WTC11 (cell line): ENCODE data around the gene NRXN3. TPM values are rescaled to one million over a fixed set of nuclear protein-coding genes. Genes with fewer than 3 reads are reported as not detected.

Source experiments
- ATAC-seq: fragments of 200-7000 bp; cut with Tn5 transposase; 2 replicates; pipeline ENCODE4 v1.10.0; 2021; ENCODE audit warnings: mild to moderate bottlenecking, moderate library complexity
- CTCF ChIA-PET: fragments of 300-600 bp; sonication (Branson Sonifier 250); formaldehyde crosslinking; loops from one replicate; lab custom pipeline; 2021; ENCODE audit warnings: antibody characterized with exemption; lab: Charles Lee
- POLR2A ChIA-PET: fragments of 350-600 bp; sonication (Branson Sonifier 250); formaldehyde crosslinking; loops from one replicate; lab custom pipeline; 2021; ENCODE audit warnings: antibody characterized with exemption; lab: Charles Lee
- DNase-seq: peaks from one replicate; pipeline ENCODE4 v3.0.0; 2021; ENCODE audit warnings: low spot score
- H3K27ac Mint-ChIP-seq: 2 replicates; pipeline ENCODE4 v1.8.0; 2021; ENCODE audit warnings: mixed read lengths
- H3K27me3 Mint-ChIP-seq: 2 replicates; pipeline ENCODE4 v1.8.0; 2021; ENCODE audit warnings: low read depth, mild to moderate bottlenecking, moderate library complexity, mixed read lengths
- H3K36me3 Mint-ChIP-seq: 2 replicates; pipeline ENCODE4 v1.8.0; 2021; ENCODE audit warnings: mixed read lengths
- H3K4me1 Mint-ChIP-seq: 2 replicates; pipeline ENCODE4 v1.8.0; 2022; ENCODE audit warnings: mixed read lengths
- H3K4me3 Mint-ChIP-seq: 2 replicates; pipeline ENCODE4 v1.8.0; 2021; ENCODE audit warnings: mild to moderate bottlenecking, moderate library complexity, mixed read lengths
- H3K9me3 Mint-ChIP-seq: 2 replicates; pipeline ENCODE4 v1.8.0; 2021; ENCODE audit warnings: mixed read lengths
- ATF1 ChIP-seq: sonication (generic); formaldehyde crosslinking; IDR thresholded peaks from 2 replicates; pipeline ENCODE4 v1.8.1; 2023; ENCODE audit warnings: mild to moderate bottlenecking, moderate library complexity, missing genetic modification reagents
- FOXJ3 ChIP-seq: sonication (generic); formaldehyde crosslinking; IDR thresholded peaks from 2 replicates; pipeline ENCODE4 v1.9.0; 2021; ENCODE audit warnings: missing genetic modification reagents, mild to moderate bottlenecking, borderline replicate concordance
- FOXP1 ChIP-seq: sonication (generic); formaldehyde crosslinking; IDR thresholded peaks from 2 replicates; pipeline ENCODE4 v1.8.0; 2022; ENCODE audit warnings: missing genetic modification reagents, mild to moderate bottlenecking, moderate library complexity, borderline replicate concordance
- JAZF1 ChIP-seq: fragments of 250-450 bp; sonication (Bioruptor Pico); IDR thresholded peaks from 2 replicates; pipeline ENCODE4 v1.9.0; 2021; ENCODE audit warnings: moderate library complexity, mild to moderate bottlenecking, inconsistent platforms
- NFATC4 ChIP-seq: fragments of 250-450 bp; sonication (Bioruptor Pico); IDR thresholded peaks from 2 replicates; pipeline ENCODE4 v1.9.0; 2021; ENCODE audit warnings: mild to moderate bottlenecking
- NR1H2 ChIP-seq: sonication (generic); formaldehyde crosslinking; IDR thresholded peaks from 2 replicates; pipeline ENCODE4 v1.9.0; 2021; ENCODE audit warnings: mild to moderate bottlenecking, moderate library complexity, missing genetic modification reagents
- PRRX2 ChIP-seq: fragments of 250-450 bp; sonication (Bioruptor Pico); IDR thresholded peaks from 2 replicates; pipeline ENCODE4 v1.8.0; 2021; ENCODE audit warnings: mild to moderate bottlenecking
- TEAD4 ChIP-seq: sonication (generic); formaldehyde crosslinking; IDR thresholded peaks from 2 replicates; pipeline ENCODE4 v1.8.0; 2022; ENCODE audit warnings: mild to moderate bottlenecking, missing genetic modification reagents
- ZBTB21 ChIP-seq: sonication (generic); formaldehyde crosslinking; IDR thresholded peaks from 2 replicates; pipeline ENCODE4 v1.8.1; 2023; ENCODE audit warnings: mild to moderate bottlenecking, missing genetic modification reagents, borderline replicate concordance
- ZNF121 ChIP-seq: sonication (generic); formaldehyde crosslinking; IDR thresholded peaks from 2 replicates; pipeline ENCODE4 v1.8.0; 2023; ENCODE audit warnings: missing genetic modification reagents
- ZNF219 ChIP-seq: sonication (generic); formaldehyde crosslinking; IDR thresholded peaks from 2 replicates; pipeline ENCODE4 v1.8.0; 2023; ENCODE audit warnings: missing genetic modification reagents, mild to moderate bottlenecking, borderline replicate concordance
- ZNF232 ChIP-seq: sonication (generic); formaldehyde crosslinking; IDR thresholded peaks from 2 replicates; pipeline ENCODE4 v1.8.0; 2022; ENCODE audit warnings: mild to moderate bottlenecking, missing genetic modification reagents
- ZNF416 ChIP-seq: fragments of 250-450 bp; sonication (Bioruptor Pico); IDR thresholded peaks from 2 replicates; pipeline ENCODE4 v1.9.0; 2021; ENCODE audit warnings: mild to moderate bottlenecking, inconsistent platforms
- ZNF423 ChIP-seq: fragments of 250-450 bp; sonication (Bioruptor Pico); IDR thresholded peaks from 2 replicates; pipeline ENCODE4 v2.1.2; 2022; ENCODE audit warnings: mild to moderate bottlenecking, moderate library complexity
- total RNA-seq: library from RNA; stranded (reverse); gene quantifications from 3 replicates; pipeline ENCODE4 v1.2.3, GENCODE V29; 2021
- TF ChIP-seq, protein P1 (sequence below): sonication (generic); formaldehyde crosslinking; conservative IDR thresholded peaks from 2 replicates; pipeline ENCODE4 v1.8.1; 2023; ENCODE audit warnings: mild to moderate bottlenecking, low read depth, missing genetic modification reagents, moderate library complexity
- TF ChIP-seq, protein P2 (sequence below): fragments of 250-450 bp; sonication (Bioruptor Pico); IDR thresholded peaks from 2 replicates; pipeline ENCODE4 v1.9.0; 2021; ENCODE audit warnings: mild to moderate bottlenecking
- TF ChIP-seq, protein P3 (sequence below): sonication (generic); formaldehyde crosslinking; IDR thresholded peaks from 2 replicates; pipeline ENCODE4 v1.8.1; 2023; ENCODE audit warnings: mild to moderate bottlenecking, missing genetic modification reagents
- TF ChIP-seq, protein P4 (sequence below): fragments of 250-450 bp; sonication (Bioruptor Pico); conservative IDR thresholded peaks from 2 replicates; pipeline ENCODE4 v1.9.0; 2021; ENCODE audit warnings: mild to moderate bottlenecking
- TF ChIP-seq, protein P5 (sequence below): fragments of 200-600 bp; IDR thresholded peaks from 2 replicates; pipeline ENCODE4 v1.8.0; 2022; ENCODE audit warnings: antibody characterized with exemption
- TF ChIP-seq, protein P6 (sequence below): sonication (generic); formaldehyde crosslinking; IDR thresholded peaks from 2 replicates; pipeline ENCODE4 v1.8.0; 2022; ENCODE audit warnings: mild to moderate bottlenecking, missing genetic modification reagents
- TF ChIP-seq, protein P7 (sequence below): sonication (generic); formaldehyde crosslinking; IDR thresholded peaks from 2 replicates; pipeline ENCODE4 v1.8.1; 2022; ENCODE audit warnings: missing genetic modification reagents, borderline replicate concordance
- TF ChIP-seq, protein P8 (sequence below): sonication (generic); formaldehyde crosslinking; IDR thresholded peaks from 2 replicates; pipeline ENCODE4 v1.8.1; 2023; ENCODE audit warnings: mild to moderate bottlenecking, missing genetic modification reagents, moderate library complexity

NRXN3 gene
- total RNA-seq, 1 experiment from 2014 or later, result 3.0 TPM

DNA sequence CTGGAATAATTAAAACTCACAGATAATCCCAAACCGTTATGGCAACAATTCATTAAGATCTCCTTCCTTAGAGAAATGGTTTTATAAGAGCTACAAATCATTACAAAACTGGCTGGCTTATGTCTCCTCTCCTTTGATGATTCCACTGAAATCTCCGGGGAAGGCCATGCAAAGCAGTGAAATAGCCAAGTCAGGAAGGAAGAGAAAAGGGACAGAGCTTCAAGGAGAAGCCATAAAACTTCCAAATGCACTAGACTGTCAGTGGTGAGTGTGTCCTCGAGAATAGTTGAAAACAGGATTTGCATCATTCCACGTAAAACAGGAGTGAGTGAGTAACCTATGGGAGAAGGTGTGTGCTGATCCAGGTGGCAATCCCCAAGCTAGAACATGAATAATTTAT lies 1711.1 kb downstream of the NRXN3 start:
- H3K4me1 Mint-ChIP-seq, result no peaks in the 10 kb centered on the region
- ChIA-PET POLR2A (no interaction called here), CTCF (no interaction called here)
- no peaks in the 10 kb centered on the region; the same call in 1 of the 2 replicates for H3K27me3 Mint-ChIP-seq
- peaks cover 4% of the 10 kb centered on the region for H3K36me3 Mint-ChIP-seq
- H3K4me3 Mint-ChIP-seq, result no peak overlapping the region
- no peak overlapping the region for H3K27ac Mint-ChIP-seq
- no peak for DNase-seq
- TF ChIP-seq ZBTB21 (CRISPR knock-in tag) (no peak), ZNF219 (no peak), ZNF423 (CRISPR knock-in tag) (no peak), NR1H2 (CRISPR knock-in tag) (no peak), JAZF1 (CRISPR knock-in tag) (no peak)
- TF ChIP-seq, protein P1, sequence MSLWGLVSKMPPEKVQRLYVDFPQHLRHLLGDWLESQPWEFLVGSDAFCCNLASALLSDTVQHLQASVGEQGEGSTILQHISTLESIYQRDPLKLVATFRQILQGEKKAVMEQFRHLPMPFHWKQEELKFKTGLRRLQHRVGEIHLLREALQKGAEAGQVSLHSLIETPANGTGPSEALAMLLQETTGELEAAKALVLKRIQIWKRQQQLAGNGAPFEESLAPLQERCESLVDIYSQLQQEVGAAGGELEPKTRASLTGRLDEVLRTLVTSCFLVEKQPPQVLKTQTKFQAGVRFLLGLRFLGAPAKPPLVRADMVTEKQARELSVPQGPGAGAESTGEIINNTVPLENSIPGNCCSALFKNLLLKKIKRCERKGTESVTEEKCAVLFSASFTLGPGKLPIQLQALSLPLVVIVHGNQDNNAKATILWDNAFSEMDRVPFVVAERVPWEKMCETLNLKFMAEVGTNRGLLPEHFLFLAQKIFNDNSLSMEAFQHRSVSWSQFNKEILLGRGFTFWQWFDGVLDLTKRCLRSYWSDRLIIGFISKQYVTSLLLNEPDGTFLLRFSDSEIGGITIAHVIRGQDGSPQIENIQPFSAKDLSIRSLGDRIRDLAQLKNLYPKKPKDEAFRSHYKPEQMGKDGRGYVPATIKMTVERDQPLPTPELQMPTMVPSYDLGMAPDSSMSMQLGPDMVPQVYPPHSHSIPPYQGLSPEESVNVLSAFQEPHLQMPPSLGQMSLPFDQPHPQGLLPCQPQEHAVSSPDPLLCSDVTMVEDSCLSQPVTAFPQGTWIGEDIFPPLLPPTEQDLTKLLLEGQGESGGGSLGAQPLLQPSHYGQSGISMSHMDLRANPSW (CRISPR knock-in tag), result no peak
- TF ChIP-seq, protein P2, sequence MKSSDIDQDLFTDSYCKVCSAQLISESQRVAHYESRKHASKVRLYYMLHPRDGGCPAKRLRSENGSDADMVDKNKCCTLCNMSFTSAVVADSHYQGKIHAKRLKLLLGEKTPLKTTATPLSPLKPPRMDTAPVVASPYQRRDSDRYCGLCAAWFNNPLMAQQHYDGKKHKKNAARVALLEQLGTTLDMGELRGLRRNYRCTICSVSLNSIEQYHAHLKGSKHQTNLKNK (CRISPR knock-in tag), result no peak
- TF ChIP-seq, protein P3, sequence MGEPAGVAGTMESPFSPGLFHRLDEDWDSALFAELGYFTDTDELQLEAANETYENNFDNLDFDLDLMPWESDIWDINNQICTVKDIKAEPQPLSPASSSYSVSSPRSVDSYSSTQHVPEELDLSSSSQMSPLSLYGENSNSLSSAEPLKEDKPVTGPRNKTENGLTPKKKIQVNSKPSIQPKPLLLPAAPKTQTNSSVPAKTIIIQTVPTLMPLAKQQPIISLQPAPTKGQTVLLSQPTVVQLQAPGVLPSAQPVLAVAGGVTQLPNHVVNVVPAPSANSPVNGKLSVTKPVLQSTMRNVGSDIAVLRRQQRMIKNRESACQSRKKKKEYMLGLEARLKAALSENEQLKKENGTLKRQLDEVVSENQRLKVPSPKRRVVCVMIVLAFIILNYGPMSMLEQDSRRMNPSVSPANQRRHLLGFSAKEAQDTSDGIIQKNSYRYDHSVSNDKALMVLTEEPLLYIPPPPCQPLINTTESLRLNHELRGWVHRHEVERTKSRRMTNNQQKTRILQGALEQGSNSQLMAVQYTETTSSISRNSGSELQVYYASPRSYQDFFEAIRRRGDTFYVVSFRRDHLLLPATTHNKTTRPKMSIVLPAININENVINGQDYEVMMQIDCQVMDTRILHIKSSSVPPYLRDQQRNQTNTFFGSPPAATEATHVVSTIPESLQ, result no peak
- TF ChIP-seq, protein P4, sequence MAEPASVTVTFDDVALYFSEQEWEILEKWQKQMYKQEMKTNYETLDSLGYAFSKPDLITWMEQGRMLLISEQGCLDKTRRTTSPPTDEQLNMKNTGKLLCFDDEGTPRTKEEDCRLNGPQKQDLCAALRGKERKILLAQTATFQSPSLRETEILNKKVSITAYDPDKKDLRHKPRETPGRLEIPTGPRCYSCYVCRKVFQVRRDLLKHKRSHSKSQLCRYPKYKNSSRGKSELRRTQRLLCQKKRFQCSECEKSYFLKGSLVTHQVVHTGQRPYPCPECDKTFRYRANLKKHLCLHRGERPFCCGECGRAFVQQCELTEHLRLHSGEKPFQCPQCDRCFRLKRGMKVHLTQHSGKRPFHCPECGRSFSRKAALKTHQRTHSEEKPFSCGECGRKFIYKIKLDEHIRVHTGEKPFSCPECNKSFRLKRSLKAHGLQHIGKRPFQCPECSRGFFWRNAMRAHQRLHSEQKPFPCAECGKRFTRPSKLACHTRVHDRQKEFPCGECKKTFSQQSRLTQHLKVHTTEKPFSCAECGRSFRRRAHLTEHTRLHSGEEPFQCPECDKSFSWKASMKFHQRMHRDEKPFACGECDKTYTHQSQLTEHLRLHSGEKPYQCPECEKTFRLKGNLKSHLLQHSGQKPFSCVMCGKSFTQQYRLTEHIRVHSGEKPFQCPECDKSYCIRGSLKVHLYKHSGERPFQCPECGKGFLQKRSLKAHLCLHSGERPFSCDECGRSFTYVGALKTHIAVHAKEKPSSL (CRISPR knock-in tag), result no peak
- no peak for ATAC-seq
- H3K9me3 Mint-ChIP-seq, result peaks cover 25% of the 10 kb centered on the region

DNA sequence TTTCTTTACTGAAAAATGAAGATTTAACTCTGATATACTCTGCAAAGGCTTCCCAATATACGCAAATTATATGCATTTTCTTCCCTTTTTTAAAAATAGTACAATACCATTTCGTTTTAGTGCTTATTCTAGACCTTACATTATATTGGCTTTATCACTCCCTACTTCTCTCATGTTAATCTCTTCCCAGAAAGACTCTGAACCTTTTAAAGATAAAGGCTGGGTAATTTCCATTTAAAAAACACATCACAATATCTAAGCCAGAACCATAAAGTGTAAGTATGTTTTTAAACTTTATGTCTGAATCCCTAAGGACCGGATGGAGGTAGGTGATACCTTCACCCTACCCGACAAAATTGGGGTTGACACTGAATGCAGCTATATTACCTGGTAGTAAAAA lies 1720.4 kb downstream of the NRXN3 start:
- H3K27ac Mint-ChIP-seq, result no peak overlapping the region
- H3K9me3 Mint-ChIP-seq, result peaks cover 6% of the 10 kb centered on the region; the same call in 1 of the 2 replicates
- H3K27me3 Mint-ChIP-seq, result no peaks in the 10 kb centered on the region
- ChIA-PET POLR2A (no interaction called here), CTCF (no interaction called here)
- peaks cover 3% of the 10 kb centered on the region; the same call in 1 of the 2 replicates for H3K36me3 Mint-ChIP-seq
- no peak overlapping the region for H3K4me3 Mint-ChIP-seq
- ATAC-seq (no peak), DNase-seq (no peak)
- peaks cover 3% of the 10 kb centered on the region; the same call in 1 of the 2 replicates for H3K4me1 Mint-ChIP-seq
- no peak for TF ChIP-seq ZNF232
- TF ChIP-seq ATF1 (CRISPR knock-in tag), result no peak
- no peak for TF ChIP-seq FOXJ3 (CRISPR knock-in tag)
- no peak for TF ChIP-seq ZNF416
- TF ChIP-seq, protein P2 (CRISPR knock-in tag), result no peak
- TF ChIP-seq, protein P5, sequence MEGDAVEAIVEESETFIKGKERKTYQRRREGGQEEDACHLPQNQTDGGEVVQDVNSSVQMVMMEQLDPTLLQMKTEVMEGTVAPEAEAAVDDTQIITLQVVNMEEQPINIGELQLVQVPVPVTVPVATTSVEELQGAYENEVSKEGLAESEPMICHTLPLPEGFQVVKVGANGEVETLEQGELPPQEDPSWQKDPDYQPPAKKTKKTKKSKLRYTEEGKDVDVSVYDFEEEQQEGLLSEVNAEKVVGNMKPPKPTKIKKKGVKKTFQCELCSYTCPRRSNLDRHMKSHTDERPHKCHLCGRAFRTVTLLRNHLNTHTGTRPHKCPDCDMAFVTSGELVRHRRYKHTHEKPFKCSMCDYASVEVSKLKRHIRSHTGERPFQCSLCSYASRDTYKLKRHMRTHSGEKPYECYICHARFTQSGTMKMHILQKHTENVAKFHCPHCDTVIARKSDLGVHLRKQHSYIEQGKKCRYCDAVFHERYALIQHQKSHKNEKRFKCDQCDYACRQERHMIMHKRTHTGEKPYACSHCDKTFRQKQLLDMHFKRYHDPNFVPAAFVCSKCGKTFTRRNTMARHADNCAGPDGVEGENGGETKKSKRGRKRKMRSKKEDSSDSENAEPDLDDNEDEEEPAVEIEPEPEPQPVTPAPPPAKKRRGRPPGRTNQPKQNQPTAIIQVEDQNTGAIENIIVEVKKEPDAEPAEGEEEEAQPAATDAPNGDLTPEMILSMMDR, result no peak
- TF ChIP-seq, protein P6, sequence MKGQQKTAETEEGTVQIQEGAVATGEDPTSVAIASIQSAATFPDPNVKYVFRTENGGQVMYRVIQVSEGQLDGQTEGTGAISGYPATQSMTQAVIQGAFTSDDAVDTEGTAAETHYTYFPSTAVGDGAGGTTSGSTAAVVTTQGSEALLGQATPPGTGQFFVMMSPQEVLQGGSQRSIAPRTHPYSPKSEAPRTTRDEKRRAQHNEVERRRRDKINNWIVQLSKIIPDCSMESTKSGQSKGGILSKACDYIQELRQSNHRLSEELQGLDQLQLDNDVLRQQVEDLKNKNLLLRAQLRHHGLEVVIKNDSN (CRISPR knock-in tag), result no peak
- TF ChIP-seq, protein P7, sequence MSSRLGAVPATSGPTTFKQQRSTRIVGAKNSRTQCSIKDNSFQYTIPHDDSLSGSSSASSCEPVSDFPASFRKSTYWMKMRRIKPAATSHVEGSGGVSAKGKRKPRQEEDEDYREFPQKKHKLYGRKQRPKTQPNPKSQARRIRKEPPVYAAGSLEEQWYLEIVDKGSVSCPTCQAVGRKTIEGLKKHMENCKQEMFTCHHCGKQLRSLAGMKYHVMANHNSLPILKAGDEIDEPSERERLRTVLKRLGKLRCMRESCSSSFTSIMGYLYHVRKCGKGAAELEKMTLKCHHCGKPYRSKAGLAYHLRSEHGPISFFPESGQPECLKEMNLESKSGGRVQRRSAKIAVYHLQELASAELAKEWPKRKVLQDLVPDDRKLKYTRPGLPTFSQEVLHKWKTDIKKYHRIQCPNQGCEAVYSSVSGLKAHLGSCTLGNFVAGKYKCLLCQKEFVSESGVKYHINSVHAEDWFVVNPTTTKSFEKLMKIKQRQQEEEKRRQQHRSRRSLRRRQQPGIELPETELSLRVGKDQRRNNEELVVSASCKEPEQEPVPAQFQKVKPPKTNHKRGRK (CRISPR knock-in tag), result no peak
- no peak for TF ChIP-seq PRRX2
- no peak for TF ChIP-seq TEAD4 (CRISPR knock-in tag)
- no peak for TF ChIP-seq FOXP1 (CRISPR knock-in tag)
- no peak for TF ChIP-seq ZNF121 (CRISPR knock-in tag)
- no peak for TF ChIP-seq NFATC4 (CRISPR knock-in tag)
- TF ChIP-seq, protein P8, sequence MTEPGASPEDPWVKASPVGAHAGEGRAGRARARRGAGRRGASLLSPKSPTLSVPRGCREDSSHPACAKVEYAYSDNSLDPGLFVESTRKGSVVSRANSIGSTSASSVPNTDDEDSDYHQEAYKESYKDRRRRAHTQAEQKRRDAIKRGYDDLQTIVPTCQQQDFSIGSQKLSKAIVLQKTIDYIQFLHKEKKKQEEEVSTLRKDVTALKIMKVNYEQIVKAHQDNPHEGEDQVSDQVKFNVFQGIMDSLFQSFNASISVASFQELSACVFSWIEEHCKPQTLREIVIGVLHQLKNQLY, result no peak
